HepG2 (cell line): ENCODE measurements around the gene LMOD3. TPM values are rescaled to one million over a fixed set of nuclear protein-coding genes. Genes with fewer than 3 reads are reported as not detected.
A peak's percentile ranks its signal among the peaks of the same experiment; 100 is the strongest.

Source experiments
- DPF2 ChIP-seq: sonication (generic); formaldehyde crosslinking; IDR thresholded peaks from 2 replicates; pipeline ENCODE4 v1.4.0; 2020; ENCODE audit warnings: mild to moderate bottlenecking, low read depth, missing genetic modification reagents, borderline replicate concordance
- KAT8 ChIP-seq: IDR thresholded peaks from 2 replicates; pipeline ENCODE4 v1.6.1; 2016; ENCODE audit warnings: missing genetic modification reagents, missing compliant biosample characterization
- MTF2 ChIP-seq: sonication (generic); formaldehyde crosslinking; IDR thresholded peaks from 2 replicates; pipeline ENCODE4 v1.5.0; 2020; ENCODE audit warnings: missing genetic modification reagents, borderline replicate concordance
- NFYB ChIP-seq: sonication (generic); formaldehyde crosslinking; IDR thresholded peaks from 2 replicates; pipeline ENCODE4 v1.4.0; 2020; ENCODE audit warnings: missing genetic modification reagents
- NKX3-1 ChIP-seq: sonication (generic); formaldehyde crosslinking; IDR thresholded peaks from 2 replicates; pipeline ENCODE4 v1.5.0; 2020; ENCODE audit warnings: missing genetic modification reagents
- ZFP36L2 ChIP-seq: sonication (generic); formaldehyde crosslinking; IDR thresholded peaks from 2 replicates; pipeline ENCODE4 v1.4.0; 2020; ENCODE audit warnings: missing genetic modification reagents
- ZMYM3 ChIP-seq: sonication (generic); formaldehyde crosslinking; IDR thresholded peaks from 2 replicates; pipeline ENCODE4 v1.5.1; 2020; ENCODE audit warnings: mild to moderate bottlenecking, missing genetic modification reagents
- ZNF501 ChIP-seq: sonication (generic); formaldehyde crosslinking; IDR thresholded peaks from 2 replicates; pipeline ENCODE4 v1.5.1; 2020; ENCODE audit warnings: mild to moderate bottlenecking, moderate library complexity, missing genetic modification reagents
- polyA plus RNA-seq, 8 experiments: library from polyadenylated mRNA; depleted of rRNA in 3 of 8; stranded (reverse) in 7 of 8; unstranded in 1 of 8; fragments of >200 nt; fragmentation: Illumina TruSeq in 4 of 8; extraction: Trizol in 4 of 8; gene quantifications; 2 replicates each; pipeline versions ENCODE4 v1.2.1 to v1.2.3, GENCODE V29; 2011 to 2016; ENCODE audit warnings: low read depth in 4 of 8, missing spikeins in 1 of 8, mixed read lengths in 1 of 8; ENCODE audit not compliant: insufficient read depth in 1 of 8
- total RNA-seq, 5 experiments: library from RNA; depleted of rRNA; stranded (reverse); fragments of >200 nt; fragmentation: Illumina TruSeq; extraction: Trizol; gene quantifications; 2 replicates each; pipeline ENCODE4 v1.2.3, GENCODE V29; 2016; ENCODE audit warnings: low read depth in 1 of 5
- TF ChIP-seq, protein P1 (sequence below): sonication (generic); formaldehyde crosslinking; conservative IDR thresholded peaks from 2 replicates; pipeline ENCODE4 v1.4.0; 2020; ENCODE audit warnings: missing genetic modification reagents
- TF ChIP-seq, protein P2 (sequence below): sonication (generic); formaldehyde crosslinking; IDR thresholded peaks from 2 replicates; pipeline ENCODE4 v1.5.1; 2020; ENCODE audit warnings: missing genetic modification reagents, mild to moderate bottlenecking, borderline replicate concordance
- TF ChIP-seq, protein P3 (sequence below): sonication (generic); formaldehyde crosslinking; IDR thresholded peaks from 2 replicates; pipeline ENCODE4 v1.4.0; 2020; ENCODE audit warnings: missing genetic modification reagents
- TF ChIP-seq, protein P4 (sequence below): sonication (generic); formaldehyde crosslinking; IDR thresholded peaks from 2 replicates; pipeline ENCODE4 v1.8.1; 2023; ENCODE audit warnings: mild to moderate bottlenecking, moderate library complexity, missing genetic modification reagents
- TF ChIP-seq, protein P5 (sequence below): sonication (generic); formaldehyde crosslinking; IDR thresholded peaks from 2 replicates; pipeline ENCODE4 v1.4.0; 2020; ENCODE audit warnings: missing genetic modification reagents
- TF ChIP-seq, protein P6 (sequence below): sonication (generic); formaldehyde crosslinking; IDR thresholded peaks from 2 replicates; pipeline ENCODE4 v1.4.0; 2020; ENCODE audit warnings: mild to moderate bottlenecking, missing genetic modification reagents, borderline replicate concordance
- TF ChIP-seq, protein P7 (sequence below): sonication (generic); formaldehyde crosslinking; IDR thresholded peaks from 2 replicates; pipeline ENCODE4 v1.4.0; 2020; ENCODE audit warnings: mild to moderate bottlenecking, missing genetic modification reagents

Gene LMOD3
- total and polyA plus RNA-seq, 2 of the 13 experiments (the other 11 are each of a cell fraction or from before 2014, with no cell fraction given), result not detected

DNA sequence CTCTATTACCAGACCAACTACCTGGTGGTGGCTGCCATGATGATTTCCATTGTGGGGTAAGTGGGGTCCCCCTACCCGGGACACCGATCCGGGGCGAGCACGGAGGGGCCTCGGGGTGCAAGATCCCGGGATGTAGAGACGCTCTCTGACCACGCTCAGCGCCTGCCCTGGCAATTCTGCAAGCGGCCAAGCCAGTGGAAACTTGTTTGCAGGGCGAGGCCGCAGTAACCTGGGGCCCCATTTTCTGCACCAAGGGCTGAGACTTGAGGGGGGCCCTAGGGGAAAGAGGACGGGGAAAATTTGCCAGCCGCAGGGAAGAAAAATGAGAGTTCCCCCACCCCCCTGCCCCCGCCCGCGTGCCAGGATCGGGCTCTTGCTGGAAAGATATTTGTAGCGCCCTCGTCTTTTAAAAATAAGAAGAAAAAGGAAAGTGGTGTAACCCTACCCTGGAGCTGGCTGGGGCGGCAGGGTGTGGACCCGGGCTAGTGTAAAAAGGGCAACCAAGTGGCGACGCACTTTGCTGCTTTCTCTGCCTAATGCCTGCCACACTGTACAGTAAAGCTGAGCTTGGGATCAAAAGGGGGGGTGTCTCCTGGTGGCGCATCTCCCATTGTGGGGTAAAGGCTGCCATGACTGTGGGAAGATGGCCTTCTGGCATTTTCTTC, 37.1 kb downstream of the LMOD3 start (continued):
- TF ChIP-seq, protein P1, sequence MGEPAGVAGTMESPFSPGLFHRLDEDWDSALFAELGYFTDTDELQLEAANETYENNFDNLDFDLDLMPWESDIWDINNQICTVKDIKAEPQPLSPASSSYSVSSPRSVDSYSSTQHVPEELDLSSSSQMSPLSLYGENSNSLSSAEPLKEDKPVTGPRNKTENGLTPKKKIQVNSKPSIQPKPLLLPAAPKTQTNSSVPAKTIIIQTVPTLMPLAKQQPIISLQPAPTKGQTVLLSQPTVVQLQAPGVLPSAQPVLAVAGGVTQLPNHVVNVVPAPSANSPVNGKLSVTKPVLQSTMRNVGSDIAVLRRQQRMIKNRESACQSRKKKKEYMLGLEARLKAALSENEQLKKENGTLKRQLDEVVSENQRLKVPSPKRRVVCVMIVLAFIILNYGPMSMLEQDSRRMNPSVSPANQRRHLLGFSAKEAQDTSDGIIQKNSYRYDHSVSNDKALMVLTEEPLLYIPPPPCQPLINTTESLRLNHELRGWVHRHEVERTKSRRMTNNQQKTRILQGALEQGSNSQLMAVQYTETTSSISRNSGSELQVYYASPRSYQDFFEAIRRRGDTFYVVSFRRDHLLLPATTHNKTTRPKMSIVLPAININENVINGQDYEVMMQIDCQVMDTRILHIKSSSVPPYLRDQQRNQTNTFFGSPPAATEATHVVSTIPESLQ, result no peak
- TF ChIP-seq ZNF501 (CRISPR knock-in tag) (peak; percentile 12; the same call in 1 of the 2 replicates), KAT8 (CRISPR knock-in tag) (no peak; the same call in 1 of the 2 replicates), NFYB (no peak), NKX3-1 (CRISPR knock-in tag) (0 out of 2 replicates have a peak, but pooled peaks have one; percentile 11), MTF2 (no peak), DPF2 (CRISPR knock-in tag) (no peak), ZFP36L2 (no peak), ZMYM3 (CRISPR knock-in tag) (no peak)
- TF ChIP-seq, protein P2, sequence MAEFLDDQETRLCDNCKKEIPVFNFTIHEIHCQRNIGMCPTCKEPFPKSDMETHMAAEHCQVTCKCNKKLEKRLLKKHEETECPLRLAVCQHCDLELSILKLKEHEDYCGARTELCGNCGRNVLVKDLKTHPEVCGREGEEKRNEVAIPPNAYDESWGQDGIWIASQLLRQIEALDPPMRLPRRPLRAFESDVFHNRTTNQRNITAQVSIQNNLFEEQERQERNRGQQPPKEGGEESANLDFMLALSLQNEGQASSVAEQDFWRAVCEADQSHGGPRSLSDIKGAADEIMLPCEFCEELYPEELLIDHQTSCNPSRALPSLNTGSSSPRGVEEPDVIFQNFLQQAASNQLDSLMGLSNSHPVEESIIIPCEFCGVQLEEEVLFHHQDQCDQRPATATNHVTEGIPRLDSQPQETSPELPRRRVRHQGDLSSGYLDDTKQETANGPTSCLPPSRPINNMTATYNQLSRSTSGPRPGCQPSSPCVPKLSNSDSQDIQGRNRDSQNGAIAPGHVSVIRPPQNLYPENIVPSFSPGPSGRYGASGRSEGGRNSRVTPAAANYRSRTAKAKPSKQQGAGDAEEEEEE (CRISPR knock-in tag), result no peak
- TF ChIP-seq, protein P3, sequence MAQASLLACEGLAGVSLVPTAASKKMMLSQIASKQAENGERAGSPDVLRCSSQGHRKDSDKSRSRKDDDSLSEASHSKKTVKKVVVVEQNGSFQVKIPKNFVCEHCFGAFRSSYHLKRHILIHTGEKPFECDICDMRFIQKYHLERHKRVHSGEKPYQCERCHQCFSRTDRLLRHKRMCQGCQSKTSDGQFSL, result peak; percentile 14; the same call in 1 of the 2 replicates
- TF ChIP-seq, protein P4, sequence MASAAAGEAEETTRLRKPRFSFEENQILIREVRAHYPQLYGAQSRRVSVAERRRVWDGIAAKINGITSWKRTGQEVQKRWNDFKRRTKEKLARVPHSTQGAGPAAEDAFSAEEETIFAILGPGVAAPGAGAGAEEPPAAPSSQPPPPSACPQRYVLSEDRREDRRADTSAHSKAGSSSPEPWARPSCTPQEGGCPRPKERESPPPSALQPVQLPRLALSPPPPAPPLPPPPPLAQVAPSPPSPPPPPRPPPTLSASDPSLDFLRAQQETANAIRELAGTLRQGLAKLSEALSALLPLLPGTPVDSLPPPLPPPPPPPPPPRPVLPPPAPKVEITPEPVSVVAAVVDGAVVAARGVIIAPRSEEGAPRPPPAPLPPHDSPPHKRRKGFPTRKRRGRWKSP (CRISPR knock-in tag), result peak; percentile 15; the same call in 1 of the 2 replicates
- TF ChIP-seq, protein P5, sequence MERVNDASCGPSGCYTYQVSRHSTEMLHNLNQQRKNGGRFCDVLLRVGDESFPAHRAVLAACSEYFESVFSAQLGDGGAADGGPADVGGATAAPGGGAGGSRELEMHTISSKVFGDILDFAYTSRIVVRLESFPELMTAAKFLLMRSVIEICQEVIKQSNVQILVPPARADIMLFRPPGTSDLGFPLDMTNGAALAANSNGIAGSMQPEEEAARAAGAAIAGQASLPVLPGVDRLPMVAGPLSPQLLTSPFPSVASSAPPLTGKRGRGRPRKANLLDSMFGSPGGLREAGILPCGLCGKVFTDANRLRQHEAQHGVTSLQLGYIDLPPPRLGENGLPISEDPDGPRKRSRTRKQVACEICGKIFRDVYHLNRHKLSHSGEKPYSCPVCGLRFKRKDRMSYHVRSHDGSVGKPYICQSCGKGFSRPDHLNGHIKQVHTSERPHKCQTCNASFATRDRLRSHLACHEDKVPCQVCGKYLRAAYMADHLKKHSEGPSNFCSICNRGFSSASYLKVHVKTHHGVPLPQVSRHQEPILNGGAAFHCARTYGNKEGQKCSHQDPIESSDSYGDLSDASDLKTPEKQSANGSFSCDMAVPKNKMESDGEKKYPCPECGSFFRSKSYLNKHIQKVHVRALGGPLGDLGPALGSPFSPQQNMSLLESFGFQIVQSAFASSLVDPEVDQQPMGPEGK (CRISPR knock-in tag), result 0 out of 2 replicates have a peak, but pooled peaks have one; percentile 10
- TF ChIP-seq, protein P6, sequence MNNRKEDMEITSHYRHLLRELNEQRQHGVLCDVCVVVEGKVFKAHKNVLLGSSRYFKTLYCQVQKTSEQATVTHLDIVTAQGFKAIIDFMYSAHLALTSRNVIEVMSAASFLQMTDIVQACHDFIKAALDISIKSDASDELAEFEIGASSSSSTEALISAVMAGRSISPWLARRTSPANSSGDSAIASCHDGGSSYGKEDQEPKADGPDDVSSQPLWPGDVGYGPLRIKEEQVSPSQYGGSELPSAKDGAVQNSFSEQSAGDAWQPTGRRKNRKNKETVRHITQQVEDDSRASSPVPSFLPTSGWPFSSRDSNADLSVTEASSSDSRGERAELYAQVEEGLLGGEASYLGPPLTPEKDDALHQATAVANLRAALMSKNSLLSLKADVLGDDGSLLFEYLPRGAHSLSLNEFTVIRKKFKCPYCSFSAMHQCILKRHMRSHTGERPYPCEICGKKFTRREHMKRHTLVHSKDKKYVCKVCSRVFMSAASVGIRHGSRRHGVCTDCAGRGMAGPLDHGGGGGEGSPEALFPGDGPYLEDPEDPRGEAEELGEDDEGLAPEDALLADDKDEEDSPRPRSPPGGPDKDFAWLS (CRISPR knock-in tag), result no peak
- TF ChIP-seq, protein P7, sequence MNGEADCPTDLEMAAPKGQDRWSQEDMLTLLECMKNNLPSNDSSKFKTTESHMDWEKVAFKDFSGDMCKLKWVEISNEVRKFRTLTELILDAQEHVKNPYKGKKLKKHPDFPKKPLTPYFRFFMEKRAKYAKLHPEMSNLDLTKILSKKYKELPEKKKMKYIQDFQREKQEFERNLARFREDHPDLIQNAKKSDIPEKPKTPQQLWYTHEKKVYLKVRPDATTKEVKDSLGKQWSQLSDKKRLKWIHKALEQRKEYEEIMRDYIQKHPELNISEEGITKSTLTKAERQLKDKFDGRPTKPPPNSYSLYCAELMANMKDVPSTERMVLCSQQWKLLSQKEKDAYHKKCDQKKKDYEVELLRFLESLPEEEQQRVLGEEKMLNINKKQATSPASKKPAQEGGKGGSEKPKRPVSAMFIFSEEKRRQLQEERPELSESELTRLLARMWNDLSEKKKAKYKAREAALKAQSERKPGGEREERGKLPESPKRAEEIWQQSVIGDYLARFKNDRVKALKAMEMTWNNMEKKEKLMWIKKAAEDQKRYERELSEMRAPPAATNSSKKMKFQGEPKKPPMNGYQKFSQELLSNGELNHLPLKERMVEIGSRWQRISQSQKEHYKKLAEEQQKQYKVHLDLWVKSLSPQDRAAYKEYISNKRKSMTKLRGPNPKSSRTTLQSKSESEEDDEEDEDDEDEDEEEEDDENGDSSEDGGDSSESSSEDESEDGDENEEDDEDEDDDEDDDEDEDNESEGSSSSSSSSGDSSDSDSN, result 0 out of 2 replicates have a peak, but pooled peaks have one; percentile 16
